Measurements from ENCODE around the gene SOCS7.

The SOCS7 gene

GRCh38 chr17:38369124-38369886 lies 17.7 kb downstream of the SOCS7 start:
- DNase-seq: no peak

DNA sequence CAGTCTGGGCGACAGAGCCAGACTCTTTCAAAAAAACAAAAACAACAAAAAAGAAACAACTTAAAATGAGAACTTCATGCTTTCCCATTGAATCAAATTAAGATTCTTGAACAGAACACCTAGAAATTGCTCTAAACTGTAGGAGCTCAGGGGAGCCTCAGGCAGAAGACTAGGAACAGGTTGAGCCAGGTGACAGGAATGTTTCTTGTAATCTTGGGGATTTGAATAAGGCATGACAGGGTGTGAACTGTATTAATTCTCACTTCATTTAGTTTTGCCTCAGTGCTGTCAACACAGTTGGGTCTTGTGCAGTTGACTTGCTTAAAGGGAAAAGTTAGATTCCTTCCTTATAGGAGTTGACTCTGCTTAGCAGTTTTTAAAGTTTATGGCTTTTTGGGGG lies 27.8 kb downstream of the SOCS7 start:
- no peak for DNase-seq

GRCh38 chr17:38395090-38395489 lies 43.4 kb downstream of the SOCS7 start:
- DNase-seq: no peak

DNA sequence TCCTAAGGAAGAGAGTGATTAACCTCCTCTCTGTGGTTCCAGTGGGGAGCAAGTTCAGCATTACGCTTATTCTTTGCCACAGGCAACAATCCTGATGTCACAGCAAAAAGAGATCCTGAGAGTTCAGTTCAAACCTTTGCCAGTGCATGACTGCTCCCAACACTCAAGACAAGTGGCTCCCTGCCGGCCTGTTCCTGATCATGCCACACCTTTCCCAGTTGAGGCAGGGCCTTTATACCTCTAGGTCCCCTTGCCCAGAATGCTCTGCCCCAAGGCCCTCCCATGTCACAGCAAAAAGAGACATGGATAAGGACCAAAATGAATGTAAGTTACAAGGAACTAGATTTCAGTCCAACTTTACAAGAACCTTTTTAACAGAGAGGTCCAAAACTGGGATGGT lies 45.6 kb downstream of the SOCS7 start:
- DNase-seq: no peak

- DNase-seq: no peak
Observed at GRCh38 chr17:38400286-38400685, 48.6 kb downstream of the SOCS7 start.

DNA sequence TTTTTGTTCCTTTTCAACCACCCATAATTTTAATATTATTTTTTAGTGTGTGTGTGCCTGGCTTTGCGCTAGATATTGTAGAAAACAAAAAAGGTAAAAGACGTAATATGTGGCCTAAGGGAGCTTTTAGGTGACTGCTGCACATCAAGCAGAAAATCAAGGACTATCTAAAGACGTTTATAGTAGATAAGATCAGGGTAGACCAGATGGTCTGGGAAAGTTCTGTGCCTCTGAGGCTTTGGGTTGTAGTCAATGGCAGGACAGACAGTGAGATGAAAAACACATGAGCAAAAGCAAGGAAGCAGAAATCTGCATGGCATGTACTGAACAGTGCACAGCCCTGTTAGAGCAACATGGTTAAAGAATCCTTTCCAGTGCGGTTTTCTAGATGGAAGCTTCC lies 49.8 kb downstream of the SOCS7 start:
- DNase-seq: no peak

GRCh38 chr17:38402897-38403296 lies 51.3 kb downstream of the SOCS7 start:
- DNase-seq: no peak

DNA sequence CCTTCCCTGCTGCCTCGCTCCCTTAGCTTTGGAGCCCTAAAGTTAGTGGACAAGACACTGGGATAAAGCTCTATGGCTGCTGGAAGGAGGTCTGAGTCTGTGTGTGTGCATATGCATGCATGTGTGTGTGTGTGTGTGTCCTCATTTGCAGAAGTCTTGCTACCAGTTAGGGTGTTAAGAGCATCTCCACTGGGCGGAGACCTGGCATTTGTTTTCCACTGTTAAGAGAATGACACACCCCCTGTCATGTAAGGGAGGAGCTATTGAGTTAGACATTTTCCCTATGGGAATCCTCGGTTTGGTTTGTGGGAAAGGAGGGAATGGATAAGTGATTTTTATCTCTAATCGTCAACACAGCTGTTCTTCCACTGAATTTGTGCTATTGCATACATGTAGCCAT lies 51.8 kb downstream of the SOCS7 start:
- DNase-seq: peak; percentile 37

DNA sequence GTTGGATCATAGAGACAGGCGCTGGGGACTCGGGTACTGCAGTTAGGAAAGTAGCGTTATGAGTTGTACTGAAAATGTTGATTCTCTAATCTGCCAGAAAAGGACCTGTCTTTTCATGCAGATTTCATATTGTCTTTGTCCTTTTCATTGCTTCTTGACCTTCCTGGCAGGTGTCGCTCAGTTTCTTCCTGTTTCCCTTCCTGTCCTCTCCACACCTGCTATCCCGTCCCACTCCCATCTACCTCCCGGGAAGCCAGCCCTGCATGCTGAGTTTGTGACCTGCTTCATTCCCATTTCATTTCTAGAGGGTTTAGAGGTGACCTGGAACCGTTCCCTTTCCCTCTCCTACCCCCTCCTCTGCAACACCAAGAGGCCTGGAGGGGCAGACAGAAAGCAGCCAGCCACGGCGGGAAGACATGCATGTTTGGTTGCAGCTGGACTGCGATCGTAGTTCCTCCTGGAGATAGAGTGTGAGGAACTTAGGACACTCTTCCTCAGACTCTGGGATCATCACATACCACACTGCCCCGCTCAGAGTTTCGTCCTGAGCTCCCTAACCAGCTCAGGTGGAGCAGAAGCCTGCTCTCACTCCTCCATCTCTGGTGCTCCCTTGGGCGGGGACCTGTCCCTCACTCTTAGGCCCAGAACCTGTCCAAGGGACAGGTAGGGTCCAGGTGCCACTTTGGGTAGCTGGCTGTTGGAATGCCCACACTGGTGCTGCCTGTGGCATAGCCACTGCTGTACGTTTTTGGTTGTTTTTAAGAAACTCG lies 52.7 kb downstream of the SOCS7 start:
- DNase-seq: no peak

- DNase-seq: no peak
Observed at GRCh38 chr17:38405654-38406053, 54.0 kb downstream of the SOCS7 start.

DNA sequence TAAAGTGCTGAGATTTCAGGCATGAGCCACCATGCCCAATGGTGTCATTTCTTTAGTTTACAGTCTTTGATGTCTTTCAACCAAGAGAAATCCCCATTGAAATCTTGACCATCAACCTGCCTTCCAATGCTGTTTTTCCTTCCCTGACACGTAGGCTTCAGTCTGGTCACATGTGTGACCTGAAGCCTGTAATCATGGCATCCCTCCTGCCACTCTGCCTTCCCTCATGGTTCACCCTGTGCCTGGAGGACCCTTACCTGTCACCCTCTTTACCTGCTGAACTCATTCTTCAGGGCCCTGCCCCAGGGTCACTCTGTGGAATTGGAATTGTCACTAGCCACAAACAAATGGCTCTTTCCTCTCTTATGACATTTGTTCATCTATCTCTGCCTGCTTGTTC lies 58.6 kb downstream of the SOCS7 start:
- DNase-seq: no peak

DNA sequence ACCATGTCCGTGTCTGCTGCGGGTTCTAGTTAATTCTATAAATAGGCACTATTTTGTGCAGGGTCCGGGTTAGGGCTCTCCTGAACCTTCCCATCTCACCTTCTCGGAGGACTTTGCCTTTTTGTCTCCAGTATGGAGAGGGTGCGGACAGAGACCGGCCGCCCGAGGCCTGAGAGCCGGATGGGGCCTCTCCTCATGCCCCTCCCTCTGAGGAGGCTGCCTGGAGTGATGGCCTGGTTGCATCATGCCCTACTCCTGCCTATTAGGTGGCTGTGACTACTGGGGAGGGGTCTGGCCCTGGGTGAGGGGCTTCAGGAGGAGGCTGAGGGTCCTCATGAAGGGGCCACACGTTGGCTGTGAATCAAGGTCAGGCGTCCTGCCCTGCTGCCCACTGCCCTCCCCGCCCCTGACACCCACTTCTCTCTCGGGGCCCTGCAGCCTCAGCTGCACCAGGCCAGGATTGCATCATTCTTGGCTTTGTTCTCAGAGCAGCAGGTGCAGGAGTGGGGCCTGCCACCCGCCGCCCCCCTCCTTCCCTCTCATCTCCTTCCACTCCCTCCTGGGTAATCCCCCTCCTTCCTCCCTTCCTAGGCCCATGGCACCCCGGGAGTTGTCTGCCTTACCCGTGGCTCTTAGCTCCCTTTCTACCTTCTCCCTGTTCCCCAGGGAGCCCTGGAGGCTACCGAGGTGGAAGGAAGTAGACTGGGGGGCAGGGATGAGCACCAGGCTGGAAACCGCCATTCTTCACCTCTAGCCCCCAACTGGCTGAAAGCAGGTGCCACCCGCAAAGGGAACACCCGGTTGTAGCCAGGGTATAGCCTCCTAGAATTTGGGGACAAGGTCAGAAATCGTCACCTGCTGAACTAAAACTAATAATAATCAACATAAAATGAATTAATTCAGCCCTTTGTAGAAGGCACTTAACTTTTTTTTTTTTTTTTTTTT lies 63.9 kb downstream of the SOCS7 start:
- peak; percentile 93 for DNase-seq

DNA sequence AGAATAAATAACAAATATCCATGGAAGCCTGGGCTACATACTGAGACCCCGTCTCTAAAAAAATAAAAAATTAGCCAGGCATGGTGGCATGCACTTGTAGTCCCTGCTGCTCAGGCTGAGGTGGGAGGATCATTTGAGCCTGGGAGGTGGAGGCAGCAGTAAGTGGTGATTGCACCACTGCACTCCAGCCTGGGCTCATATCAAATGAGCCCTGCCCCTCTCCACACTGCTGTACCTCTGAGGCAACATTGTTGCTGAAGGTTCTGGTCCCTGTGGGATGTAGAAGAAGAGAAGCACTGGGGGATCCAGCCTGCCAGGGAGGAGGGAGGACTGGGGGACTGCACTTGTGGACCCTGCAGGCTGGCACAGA lies 65.2 kb downstream of the SOCS7 start:
- DNase-seq: peak; percentile 86

- peak; percentile 86 for DNase-seq
Observed at GRCh38 chr17:38417210-38417951, 65.7 kb downstream of the SOCS7 start.

DNA sequence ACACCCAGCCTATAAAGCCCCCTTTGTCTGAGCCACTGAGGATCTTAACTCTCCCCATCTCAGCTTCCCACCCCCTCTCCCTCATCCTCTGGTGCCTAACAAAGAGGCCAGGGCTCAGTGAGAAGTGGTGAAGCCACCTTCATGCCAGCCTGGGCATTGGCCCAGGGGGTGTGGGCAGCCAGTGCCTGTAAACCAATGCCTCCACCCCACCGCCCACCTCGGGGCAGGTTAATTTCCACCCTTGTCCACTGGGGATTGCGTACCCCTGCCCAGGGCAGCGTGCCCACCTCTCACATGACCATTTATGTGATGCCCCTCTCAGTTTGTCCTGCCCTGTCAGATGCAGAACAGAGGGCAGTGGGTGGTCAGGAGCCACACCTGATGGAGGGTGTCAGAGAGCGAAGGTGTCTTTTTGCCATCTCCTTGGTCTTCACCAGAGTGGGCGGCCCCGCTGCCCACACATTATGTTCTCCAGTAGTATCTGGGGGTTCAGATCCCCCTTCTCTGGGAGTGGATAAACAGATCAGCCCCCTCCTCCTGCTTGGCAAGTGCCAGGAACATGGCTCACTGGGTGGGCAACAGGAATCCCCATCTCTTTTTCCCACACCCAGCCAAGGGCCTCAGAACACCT lies 66.5 kb downstream of the SOCS7 start:
- no peak for DNase-seq

DNA sequence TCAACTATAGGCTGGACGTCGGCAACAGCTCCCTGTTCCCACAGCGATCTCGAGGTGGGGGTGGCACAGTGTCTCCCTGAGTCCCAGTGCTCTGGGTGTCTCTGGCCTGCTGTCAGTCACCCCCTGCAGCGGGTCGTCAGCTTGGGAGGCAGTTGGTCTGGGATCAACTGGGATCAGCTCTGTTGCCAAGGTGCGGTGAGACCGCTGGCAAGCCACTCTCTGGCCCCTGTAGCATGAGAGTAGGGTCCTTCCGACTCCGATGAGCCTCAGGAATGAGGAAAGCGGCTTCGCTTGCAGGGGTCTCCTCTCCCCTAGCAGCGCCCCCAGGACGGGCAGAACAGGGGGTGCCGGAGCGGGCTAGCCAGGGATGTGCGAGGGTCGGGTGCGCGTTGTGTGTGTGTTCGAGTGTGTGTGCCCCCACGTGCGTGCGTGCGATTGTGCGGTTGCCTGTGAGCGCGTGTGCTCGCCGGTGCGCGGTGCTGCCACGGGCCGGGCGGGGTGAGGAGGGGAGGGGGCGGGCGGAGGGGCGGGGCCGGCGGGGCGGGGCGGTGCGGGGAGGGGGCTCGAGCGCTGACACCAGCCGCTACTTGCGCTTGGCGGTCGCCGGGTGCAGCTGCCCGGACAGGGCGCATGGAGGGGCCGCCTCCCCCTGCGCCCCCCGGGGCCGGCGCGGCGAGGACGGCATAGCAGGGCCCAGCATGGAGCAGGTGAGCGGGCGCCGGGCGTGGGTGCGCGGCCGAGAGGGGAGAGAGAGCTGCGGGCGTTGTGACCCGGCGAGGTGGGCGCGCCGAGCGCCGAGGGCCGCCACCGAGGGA lies 67.3 kb downstream of the SOCS7 start:
- no peak for DNase-seq

- no peak for DNase-seq
Observed at GRCh38 chr17:38419508-38419981, 67.9 kb downstream of the SOCS7 start.

DNA sequence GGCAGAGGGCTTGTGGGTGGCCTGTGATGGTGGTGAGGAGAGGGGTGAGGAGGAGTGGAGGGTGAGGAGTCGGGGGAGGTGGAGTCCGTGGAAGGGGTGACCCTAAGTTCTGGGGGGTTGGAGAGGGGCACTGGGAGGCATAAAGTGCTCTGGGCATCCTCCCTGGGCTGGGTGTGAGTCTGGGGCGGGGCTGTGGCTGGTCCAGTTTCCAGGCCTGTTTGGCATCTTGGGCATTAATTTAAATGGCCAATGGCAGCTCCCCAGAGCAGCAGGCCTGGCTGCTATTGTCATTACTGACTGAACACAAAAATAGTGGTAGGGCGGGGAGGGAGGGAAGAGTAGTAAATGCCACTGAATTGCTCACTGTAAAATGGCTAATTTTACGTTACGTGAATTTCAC lies 68.9 kb downstream of the SOCS7 start:
- DNase-seq: no peak

GRCh38 chr17:38421171-38421841 lies 69.7 kb downstream of the SOCS7 start:
- DNase-seq: no peak
